Fibroblast of lung (primary cell): ENCODE data around the gene JDP2.

Experiments
- CTCF ChIP-seq, 2 donors: IDR thresholded peaks in 1 of 2; conservative IDR thresholded peaks in 1 of 2; 1 replicate in 1 of 2; 2 replicates in 1 of 2; pipeline ENCODE4 v1.5.1; 2011 to 2012; ENCODE audit warnings: low read length in 2 of 2, control low read depth in 1 of 2, inconsistent platforms in 1 of 2, low read depth in 1 of 2, mild to moderate bottlenecking in 1 of 2
- EZH2 ChIP-seq: IDR thresholded peaks from 2 replicates; pipeline ENCODE4 v1.5.1; 2012; ENCODE audit warnings: low read length, control low read depth, mild to moderate bottlenecking; ENCODE audit errors: missing control alignments

GRCh38 chr14:75380656-75381055 lies 47.2 kb upstream of the JDP2 start:
- TF ChIP-seq CTCF (conservative IDR thresholded peaks at IDR 0.05 in 1 of 2, IDR thresholded peaks at IDR 0.05 in 1 of 2; ENCODE audit: low read depth in 1 of 2, low read length in 2 of 2) (no peak), EZH2 (no peak)
